ENCODE measurements around the gene LEF1.

- TF ChIP-seq CTCF (conservative IDR thresholded peaks at IDR 0.05 in 1 of 2, IDR thresholded peaks at IDR 0.05 in 1 of 2; ENCODE audit: low read depth in 1 of 2, low read length in 2 of 2): no peak
- TF ChIP-seq EZH2 (IDR thresholded peaks at IDR 0.05; ENCODE audit: low read length, missing control alignments): no peak
Measured at GRCh38 chr4:108115168-108115526, 53.6 kb downstream of the LEF1 start.
